ENCODE results near the gene VMP1.

GRCh38 chr17:59733697-59734096 lies 26.2 kb downstream of the VMP1 start:
- no peak for TF ChIP-seq EZH2 (IDR thresholded peaks at IDR 0.05; ENCODE audit: borderline replicate concordance, low read length)
- no peak for TF ChIP-seq CTCF (conservative IDR thresholded peaks at IDR 0.05 in 1 of 2, IDR thresholded peaks at IDR 0.05 in 1 of 2; ENCODE audit: extremely low read depth in 1 of 2, insufficient read depth in 1 of 2, low read depth in 1 of 2, low read length in 2 of 2)
